ENCODE measurements around the gene PHF20.
"Not testable (repeated sequence)": the region's sequence is repeated elsewhere in the genome, so short reads cannot be mapped to it uniquely, and the experiment has no call there.

DNA sequence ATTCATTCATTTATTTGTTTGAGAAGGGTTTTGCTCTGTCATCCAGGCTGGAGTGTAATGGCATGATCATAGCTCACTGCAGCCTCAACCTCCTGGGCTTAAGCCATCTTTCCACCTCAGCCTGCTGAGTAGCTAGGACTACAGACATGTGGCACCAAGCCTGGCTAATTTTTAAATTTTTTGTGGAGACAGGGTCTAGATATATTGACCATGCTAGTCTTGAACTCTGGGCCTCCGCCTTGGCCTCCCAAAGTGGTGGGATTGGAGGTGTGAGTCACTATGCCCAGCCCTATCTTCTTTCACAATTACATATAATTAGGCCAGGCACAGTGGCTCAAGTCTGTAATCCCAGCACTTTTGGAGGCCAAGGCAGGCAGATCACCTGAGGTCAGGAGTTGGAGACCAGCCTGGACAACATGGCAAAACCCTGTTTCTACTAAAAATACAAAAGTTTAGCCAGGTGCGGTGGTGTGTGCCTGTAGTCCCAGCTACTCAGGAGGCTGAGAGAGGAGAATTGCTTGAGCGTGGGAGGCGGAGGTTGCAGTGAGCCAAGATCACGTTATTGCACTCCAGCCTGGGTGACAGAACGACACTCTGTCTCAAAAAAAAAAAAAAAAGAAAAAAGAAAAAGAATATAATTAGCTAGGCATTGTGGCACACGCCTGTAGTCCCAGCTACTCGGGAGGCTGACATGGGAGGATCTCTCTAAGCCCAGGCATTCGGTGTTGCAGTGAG lies 110.8 kb downstream of the PHF20 start:
- TF ChIP-seq TAF1 (IDR thresholded peaks at IDR 0.05; ENCODE audit: low read depth); RAD21 (conservative IDR thresholded peaks at IDR 0.05); MXI1 (conservative IDR thresholded peaks at IDR 0.05; ENCODE audit: poor library complexity, severe bottlenecking); EZH2 (IDR thresholded peaks at IDR 0.05; ENCODE audit: borderline replicate concordance, insufficient read depth, low read length, poor library complexity, severe bottlenecking); POLR2AphosphoS5 (IDR thresholded peaks at IDR 0.05); SMC3 (conservative IDR thresholded peaks at IDR 0.05; ENCODE audit: poor library complexity): not testable (repeated sequence)
- TF ChIP-seq, protein P1, sequence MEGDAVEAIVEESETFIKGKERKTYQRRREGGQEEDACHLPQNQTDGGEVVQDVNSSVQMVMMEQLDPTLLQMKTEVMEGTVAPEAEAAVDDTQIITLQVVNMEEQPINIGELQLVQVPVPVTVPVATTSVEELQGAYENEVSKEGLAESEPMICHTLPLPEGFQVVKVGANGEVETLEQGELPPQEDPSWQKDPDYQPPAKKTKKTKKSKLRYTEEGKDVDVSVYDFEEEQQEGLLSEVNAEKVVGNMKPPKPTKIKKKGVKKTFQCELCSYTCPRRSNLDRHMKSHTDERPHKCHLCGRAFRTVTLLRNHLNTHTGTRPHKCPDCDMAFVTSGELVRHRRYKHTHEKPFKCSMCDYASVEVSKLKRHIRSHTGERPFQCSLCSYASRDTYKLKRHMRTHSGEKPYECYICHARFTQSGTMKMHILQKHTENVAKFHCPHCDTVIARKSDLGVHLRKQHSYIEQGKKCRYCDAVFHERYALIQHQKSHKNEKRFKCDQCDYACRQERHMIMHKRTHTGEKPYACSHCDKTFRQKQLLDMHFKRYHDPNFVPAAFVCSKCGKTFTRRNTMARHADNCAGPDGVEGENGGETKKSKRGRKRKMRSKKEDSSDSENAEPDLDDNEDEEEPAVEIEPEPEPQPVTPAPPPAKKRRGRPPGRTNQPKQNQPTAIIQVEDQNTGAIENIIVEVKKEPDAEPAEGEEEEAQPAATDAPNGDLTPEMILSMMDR (IDR thresholded peaks at IDR 0.05; ENCODE audit: poor library complexity, severe bottlenecking) = not testable (repeated sequence)
